HG02623 (cell line): Measurements from ENCODE around the gene DEPDC5.
A peak's percentile ranks its signal among the peaks of the same experiment; 100 is the strongest.

ENCODE experiments used
- ATAC-seq: cut with Tn5 transposase; IDR thresholded peaks from one replicate; pipeline ENCODE4 v1.9.1; 2021; ENCODE audit warnings: moderate library complexity; ENCODE audit not compliant: unreplicated experiment

Gene DEPDC5

DNA sequence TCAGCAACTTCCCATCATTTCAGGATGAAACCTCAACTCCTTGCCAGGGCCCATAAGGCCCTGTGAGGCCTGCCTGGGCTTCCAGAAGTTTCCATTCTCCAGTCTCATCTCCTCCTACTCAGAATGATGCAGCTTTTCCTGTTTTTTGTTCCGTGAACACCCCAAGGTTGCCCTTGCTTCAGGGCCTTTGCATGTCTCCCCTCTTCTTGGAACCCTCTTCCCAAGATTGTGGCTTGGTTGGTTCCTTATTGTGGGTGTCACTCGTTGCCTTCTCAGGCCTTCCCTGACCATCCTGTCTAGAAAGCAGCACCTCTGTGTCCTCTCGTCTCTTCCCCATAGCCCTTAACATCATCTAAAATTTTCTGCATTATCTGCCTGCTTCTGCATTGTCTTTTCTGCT, 167.3 kb downstream of the DEPDC5 start:
- ATAC-seq, result no peak

DNA sequence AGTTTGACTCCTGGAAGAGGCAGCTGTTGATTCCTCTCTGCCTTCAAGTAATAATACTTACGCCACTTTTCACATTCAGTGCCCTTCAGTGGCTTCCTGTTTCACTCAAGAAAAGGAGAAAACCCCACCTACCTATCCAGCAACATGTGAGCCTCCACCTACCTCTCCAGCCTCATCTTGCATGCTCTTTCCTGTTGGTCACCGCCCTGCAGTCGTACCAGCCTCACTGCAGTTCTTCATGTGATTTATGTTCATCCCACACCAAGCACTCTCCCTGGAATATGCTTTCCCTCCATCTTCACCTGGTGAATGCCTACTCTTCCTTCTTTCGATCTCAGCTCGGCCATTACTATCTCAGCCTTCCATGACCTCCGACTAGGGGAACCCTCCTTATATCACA, 168.7 kb downstream of the DEPDC5 start:
- no peak for ATAC-seq

DNA sequence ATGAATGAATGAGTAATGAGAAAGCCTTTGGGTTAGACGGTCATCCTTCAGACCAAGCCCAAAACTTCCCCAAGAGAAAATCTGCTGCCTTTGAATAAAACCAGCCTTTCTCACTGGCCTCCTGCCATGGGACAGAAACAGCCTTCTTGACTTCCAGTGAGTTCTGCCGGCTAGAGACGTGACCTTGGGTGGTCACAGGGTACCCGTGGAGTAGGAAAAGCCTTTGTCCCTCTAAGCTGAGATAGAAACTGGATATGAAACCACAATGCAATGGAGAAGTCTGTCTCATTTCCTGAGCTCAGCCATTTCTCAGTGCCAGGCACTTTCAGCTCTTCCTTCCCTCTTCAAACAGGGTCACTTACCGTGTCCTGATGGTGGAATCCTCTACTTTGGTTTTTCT, 169.3 kb downstream of the DEPDC5 start:
- no peak for ATAC-seq

GRCh38 chr22:31923747-31924146, 169.9 kb downstream of the DEPDC5 start:
- no peak for ATAC-seq

DNA sequence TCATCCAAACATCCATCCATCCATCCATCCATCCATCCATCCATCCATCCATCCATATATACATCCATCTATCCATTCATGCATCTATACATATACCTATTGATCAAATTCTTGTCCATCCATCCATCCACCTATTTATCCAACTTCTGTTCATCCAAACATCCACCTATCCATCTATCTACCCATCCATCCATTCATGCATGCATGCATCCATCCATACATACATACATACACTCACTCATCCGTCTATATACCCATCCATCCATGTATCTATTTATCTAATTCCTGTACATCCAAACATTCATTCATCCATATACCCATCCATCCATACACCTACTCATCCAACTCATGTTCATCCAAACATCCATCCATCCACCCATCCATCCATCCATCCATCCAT, 171.2 kb downstream of the DEPDC5 start:
- ATAC-seq, result no peak

GRCh38 chr22:31926024-31926423, 172.2 kb downstream of the DEPDC5 start:
- no peak for ATAC-seq

GRCh38 chr22:31926969-31927368, 173.2 kb downstream of the DEPDC5 start:
- ATAC-seq, result no peak

DNA sequence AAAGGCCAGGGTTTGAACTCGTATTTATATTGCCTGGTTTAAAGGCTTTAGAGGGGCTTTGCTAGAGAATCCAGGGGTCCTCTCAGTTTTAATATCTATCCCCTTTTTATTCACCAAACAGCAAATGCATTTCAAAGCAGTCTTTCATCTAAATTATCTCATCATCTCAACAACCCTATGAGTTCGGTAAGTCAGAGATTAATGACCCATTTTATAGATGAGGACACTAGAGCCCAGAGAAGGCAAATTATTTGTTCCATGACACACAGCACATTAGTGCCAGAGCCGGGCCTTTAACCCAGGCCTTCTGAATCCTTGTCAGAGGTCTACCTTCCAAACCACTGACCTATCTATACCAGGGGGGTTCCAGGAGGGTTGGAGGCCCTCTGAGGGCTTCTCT, 173.7 kb downstream of the DEPDC5 start:
- no peak for ATAC-seq

DNA sequence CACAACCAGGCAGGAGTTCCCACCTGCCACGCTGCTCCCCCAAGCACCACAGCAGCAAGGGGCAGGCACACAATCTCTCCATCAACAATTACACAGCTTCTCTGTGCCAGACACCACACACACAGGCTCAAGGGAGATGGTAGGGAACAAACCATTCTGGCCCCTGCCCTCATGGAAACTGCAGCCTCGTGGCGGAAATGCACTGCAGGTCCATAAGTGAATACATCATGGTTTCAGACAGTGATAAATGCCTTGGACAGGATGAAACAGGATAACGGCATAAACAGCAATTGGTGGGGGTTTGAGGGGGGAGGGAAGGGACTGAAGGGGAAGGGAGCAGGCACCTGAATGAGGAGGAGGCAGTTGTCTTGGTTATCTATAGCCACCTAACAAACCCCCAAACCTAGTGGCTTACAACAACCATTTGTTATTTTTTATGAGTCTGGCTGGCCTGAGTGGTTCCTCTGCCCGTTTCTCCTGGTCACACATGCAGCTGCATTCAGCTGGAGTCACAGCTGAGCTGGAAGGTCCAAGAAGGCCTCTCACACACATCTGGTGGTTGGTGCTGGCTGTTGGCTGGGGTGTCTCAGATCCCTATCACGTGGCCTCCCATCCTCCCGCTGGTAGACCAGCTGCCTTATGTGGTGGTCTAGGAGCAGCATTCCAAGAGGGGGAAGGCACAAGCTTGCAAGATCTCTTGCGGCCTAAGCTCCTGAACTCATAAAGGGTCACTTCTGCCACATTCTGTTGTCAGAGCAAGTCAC, 175.5 kb downstream of the DEPDC5 start:
- no peak for ATAC-seq

- no peak for ATAC-seq
Measured at GRCh38 chr22:31932863-31933262, 179.0 kb downstream of the DEPDC5 start.

DNA sequence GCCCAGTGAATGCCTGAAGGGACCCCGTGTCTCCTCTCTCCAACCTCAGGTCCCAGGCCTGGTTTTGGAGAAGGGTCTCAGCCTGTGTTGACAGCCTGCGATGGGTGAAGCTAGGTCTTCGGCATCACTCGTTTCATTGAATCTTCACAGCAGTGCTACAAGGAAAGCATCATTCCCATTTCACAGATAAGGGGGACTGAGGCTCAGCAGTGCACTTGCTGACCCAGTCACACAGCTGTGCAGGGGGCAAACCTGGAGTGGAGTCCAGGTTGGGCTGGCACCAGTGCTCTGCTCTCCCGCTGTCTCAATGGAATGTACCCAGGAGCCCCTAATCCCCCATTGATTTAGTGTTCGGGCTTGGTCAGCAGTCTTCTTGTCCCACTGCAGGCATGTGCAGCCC, 179.6 kb downstream of the DEPDC5 start:
- no peak for ATAC-seq

- ATAC-seq, result no peak
Measured at GRCh38 chr22:31933816-31934482, 180.1 kb downstream of the DEPDC5 start.

- ATAC-seq, result no peak
Measured at GRCh38 chr22:31935961-31936635, 182.3 kb downstream of the DEPDC5 start.

DNA sequence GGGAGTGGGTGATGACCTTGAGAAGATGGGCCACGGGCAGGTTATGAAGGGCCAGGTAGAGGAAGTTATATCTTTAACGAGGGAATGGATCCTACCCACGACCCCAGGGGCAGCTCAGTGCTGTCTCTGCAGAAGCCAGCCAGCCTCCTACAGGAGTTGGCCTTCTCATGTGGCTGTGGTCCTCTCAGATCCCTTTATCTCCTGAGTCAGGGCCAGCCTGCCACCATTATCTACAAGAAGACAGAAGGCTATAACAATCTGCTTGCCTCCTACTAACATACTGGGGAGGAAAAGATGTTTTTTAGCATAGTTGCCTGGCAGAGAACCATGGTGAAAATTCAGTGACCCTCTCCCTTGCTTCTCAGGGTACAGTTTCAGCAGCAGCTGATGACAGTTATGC, 183.5 kb downstream of the DEPDC5 start:
- ATAC-seq, result no peak

- ATAC-seq, result no peak
Measured at GRCh38 chr22:31938296-31938695, 184.5 kb downstream of the DEPDC5 start.

- no peak for ATAC-seq
Measured at GRCh38 chr22:31940506-31940905, 186.7 kb downstream of the DEPDC5 start.

- ATAC-seq, result no peak
Measured at GRCh38 chr22:31942091-31942490, 188.3 kb downstream of the DEPDC5 start.

DNA sequence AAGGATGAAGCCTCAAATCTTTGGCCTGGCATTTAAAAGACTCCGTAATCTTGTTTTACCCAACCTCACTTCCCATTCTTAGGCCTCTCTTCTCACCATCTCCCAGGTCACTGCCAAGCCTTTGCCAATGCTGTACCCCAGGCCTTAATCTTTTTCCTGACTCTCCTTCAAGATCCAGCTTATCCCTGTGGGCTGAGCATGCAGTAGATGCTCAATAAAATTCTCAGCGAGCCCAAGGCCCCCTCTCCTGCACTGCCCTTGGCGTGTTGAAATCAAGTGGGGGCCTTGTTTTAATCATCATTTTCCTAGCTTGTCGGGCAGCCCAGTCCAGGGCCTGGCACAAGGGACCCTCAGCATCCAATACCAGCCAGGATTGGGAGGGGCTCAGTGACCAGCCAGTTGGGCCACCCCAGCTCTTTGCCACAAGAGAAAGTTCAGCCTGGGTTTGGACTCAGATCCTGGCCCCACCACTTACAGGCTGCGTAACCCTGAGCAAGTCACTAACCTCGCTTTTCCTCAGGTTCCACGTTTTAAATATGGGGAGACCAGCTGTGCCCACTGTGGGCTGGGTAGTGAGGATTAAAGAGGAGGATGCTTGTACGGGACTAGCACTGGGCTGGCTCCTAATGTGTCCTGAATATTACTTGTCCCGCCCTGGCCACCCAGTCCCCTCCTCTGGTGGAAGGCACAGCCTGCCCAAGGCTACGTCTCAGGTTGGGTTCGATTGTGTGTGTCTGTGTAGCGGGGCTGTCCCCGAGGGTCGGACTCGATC, 189.6 kb downstream of the DEPDC5 start:
- ATAC-seq, result no peak

- peak; percentile 65 for ATAC-seq
Measured at GRCh38 chr22:31943978-31944699, 190.3 kb downstream of the DEPDC5 start, which contains the start of gene YWHAH. YWHAH (plus strand) TSS chr22:31944535; CDS start chr22:31944734, 199 bp downstream.

- ATAC-seq, result peak; percentile 27
Measured at GRCh38 chr22:31944700-31945442, 191.1 kb downstream of the DEPDC5 start.
